HG03196 (cell line): ENCODE measurements around the gene CNN3.

ENCODE experiments used
- ATAC-seq: cut with Tn5 transposase; IDR thresholded peaks from one replicate; pipeline ENCODE4 v1.9.1; 2021; ENCODE audit not compliant: unreplicated experiment

CNN3 gene

DNA sequence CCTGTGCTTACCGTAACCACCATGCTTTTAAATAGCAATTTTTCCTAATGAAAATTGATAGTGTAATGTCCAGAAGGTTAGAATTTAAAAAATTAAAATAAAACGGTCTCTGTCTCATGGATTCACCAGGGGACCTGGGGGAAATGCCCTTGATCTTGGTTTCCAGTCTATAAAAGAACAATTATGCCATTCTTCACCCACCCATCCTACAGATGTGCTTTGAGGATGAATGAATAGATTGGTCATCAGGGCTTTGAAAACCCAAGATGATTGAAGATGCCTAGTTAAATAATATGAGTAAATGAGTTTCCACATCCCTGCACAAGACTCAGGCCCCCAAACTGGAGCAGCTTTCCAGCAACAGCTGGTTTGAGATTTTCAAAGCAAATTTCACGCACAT, 38.7 kb downstream of the CNN3 start:
- ATAC-seq: no peak

GRCh38 chr1:94887603-94888171, 39.2 kb downstream of the CNN3 start:
- ATAC-seq: no peak

DNA sequence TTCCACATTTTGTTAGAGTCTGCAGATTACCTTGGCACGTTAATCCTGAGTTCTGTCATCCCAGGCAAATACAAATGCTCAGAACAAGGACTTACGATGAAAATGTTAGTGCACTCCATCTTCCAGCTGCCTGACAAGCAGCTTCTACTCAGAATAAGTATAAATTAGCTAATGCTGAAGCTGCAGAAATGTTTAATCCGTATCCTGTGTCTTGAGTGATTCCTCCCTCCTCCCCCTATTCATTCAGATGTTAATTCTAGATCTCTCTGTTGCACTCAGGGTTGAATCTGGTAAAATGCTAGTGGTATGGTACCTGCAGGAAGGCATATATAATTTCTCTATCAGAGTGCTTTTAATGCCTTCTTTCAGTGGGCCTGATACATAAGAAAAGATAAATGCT, 39.8 kb downstream of the CNN3 start:
- ATAC-seq: no peak

DNA sequence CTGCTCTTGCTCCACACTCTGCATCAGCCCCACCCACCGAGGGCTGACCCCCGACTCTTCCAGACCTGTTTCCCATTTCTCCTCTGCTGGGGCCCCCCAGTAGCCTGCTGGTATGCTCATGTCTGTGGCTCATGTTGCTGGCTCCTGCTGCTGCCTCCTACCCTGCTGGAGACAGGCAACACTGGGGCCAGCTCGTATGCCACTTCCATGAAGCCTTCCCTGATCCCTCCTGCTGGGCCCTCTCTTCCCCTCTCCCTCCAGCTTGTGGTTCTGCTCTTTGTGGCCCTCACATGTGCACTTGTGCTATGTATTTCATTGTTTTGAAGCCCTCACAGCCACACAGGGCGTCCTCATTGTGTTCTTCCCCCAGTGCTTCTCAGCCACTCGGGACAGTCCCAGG, 40.5 kb downstream of the CNN3 start:
- ATAC-seq: no peak

DNA sequence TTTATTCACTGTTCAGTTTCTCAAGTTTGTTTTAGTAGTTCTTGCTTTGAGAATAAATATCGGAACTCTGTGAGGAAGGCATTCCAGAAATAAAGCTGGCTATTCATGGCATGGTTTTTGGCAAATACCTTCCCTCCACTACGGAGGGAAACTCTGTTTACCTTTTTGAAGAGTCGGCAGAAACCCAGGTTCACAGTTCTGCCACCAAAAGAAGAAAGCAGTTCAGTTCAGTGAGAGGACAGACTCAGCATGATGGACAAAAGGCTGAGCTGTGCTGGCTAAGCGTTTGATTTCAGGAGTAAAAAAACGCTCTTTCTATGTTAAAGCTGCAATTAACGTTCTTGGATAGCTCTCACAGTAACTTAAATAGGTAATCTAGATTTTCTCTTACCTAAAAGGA, 42.4 kb downstream of the CNN3 start:
- ATAC-seq: no peak

DNA sequence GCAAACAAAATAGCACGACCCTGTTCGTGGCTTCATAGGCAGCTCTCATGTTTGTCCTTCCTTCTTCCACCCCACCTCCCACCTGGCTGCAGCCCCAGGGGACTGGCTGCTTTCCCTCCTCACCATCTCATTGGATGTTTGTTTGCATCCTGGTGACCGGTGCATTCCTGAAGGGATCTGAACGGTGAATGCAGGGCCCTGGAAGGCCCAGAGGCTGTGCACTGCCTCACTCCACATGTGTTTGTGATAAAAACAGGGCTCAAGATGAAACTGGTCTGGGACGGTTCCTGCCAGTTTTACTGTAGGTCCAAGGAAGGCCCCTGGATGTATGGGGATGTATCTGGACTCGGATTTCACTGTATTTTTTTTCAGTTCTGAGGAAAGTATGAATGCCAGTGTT, 42.8 kb downstream of the CNN3 start:
- no peak for ATAC-seq

- no peak for ATAC-seq
Observed at GRCh38 chr1:94883691-94884090, 43.2 kb downstream of the CNN3 start.

DNA sequence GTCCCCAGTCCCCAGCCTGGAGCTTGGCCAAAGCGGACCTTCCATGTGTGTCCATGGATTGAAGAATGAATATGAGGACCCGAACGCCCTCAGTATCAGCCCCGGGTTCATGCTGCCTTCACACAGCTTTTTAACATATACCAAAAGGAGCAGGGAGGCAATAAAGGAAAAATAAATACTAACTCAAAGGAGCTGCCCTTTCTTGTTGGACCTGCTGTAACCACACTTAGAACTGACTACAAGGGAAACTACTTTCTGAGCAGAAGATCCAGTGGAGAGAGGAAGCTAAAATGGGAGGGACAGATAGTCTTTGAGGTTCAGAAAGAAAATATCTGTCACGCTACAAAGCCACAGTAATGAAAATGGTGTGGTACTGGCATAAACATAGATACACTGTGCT, 48.6 kb downstream of the CNN3 start:
- no peak for ATAC-seq

GRCh38 chr1:94876362-94876761, 50.5 kb downstream of the CNN3 start:
- no peak for ATAC-seq

GRCh38 chr1:94875794-94876193, 51.1 kb downstream of the CNN3 start:
- ATAC-seq: no peak

- no peak for ATAC-seq
Observed at GRCh38 chr1:94874423-94874822, 52.5 kb downstream of the CNN3 start.

- ATAC-seq: no peak
Observed at GRCh38 chr1:94873520-94874351, 53.2 kb downstream of the CNN3 start.

GRCh38 chr1:94872771-94873495, 54.0 kb downstream of the CNN3 start:
- no peak for ATAC-seq

DNA sequence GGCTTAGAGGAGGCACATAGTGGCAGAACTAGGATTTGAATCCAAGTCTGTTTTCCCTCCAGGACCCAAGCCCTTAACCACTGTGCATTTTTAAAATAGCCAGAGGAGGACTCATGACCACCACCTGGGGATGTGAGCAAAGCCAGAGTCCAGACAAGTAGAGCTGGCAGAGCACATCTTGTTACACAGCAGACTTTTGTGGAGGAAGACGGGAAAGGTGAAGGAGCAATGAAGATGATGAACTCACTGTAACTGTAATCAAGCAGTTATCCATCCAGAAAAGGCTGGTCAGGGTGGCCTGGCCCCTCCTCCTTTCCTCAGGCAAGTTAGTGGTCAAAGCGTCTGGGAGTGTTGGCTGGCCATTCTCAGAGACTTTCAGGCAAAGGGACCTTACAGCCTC, 55.9 kb downstream of the CNN3 start:
- ATAC-seq: no peak

DNA sequence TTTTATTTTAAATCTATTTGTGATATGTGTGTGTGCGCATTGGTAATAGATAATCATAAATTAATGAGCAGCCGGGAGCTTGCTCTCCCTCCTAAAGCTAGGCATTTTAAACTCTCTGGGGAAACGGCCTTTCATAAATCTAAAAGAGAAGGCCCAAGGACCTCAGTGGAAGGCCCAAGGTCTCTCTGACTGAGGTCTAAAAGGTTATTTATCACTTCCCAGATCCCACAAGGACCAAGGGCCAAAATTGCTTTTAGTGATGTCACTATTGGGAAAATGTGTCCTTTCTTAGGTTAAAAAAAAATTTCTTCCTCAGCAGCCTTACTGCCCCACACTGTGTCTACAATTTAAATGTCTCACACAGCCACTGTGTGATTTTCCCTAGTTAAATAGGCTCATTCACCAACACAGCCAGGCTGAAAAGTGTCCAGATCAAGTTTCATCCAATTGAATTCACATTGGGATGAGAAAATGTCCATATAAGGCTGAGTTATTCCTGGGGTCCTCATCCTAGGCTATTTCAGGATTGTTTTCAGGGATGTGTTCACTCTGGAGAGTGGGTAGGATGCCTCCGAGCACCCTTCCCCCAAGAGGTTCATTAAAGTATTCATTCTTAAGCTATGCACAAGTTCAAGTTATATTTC, 60.6 kb downstream of the CNN3 start:
- no peak for ATAC-seq

- ATAC-seq: no peak
Observed at GRCh38 chr1:94865360-94865759, 61.5 kb downstream of the CNN3 start.

DNA sequence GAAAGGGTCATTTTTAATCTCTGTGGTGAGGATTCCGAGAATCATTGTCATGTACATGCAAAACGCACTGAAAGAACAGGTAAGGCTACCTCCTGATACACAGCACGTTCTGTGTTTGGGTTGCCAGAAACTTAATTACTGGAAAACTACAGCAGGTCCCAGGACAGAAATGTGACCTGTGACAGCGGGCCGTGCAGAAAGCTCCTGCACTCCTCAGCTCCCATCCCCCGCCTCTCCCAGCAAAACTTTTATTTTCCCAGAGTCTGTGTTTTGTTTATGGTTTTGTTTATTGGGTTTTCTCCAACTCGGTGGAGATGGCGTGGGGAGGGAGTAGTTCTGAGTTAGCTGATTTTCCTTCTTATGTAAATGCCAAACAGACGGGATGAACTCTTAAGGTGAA, 62.1 kb downstream of the CNN3 start:
- ATAC-seq: no peak

- ATAC-seq: no peak
Observed at GRCh38 chr1:94863919-94864318, 63.0 kb downstream of the CNN3 start.

DNA sequence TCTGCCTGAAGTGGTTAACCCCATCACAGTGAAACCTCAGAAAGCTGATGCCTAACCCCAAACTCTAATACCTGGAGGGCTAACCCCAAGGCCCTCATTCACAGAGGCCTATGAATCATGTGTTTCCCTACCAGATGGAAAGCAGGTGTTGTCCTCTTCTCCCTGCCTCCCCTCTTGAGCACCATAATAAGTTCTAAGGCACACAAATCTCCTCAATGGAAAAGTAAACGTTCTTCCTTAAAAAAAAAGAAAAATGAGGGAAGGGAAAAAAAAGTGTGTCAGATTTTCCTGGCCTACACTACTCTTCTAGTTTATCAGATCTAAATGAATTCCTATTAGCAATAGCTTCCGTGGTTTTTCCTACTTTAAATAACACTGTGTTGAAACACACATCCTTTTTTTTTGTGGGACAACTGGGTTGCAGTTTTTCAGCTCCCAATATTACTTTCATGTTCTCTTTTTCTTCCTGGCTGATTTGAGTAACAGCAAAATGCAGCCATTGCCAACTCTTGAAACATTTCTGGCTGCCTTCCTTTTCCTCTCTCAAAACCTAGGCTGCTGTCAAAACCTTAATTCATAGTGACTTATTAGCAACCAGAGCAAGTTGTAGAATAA, 63.5 kb downstream of the CNN3 start:
- ATAC-seq: no peak

DNA sequence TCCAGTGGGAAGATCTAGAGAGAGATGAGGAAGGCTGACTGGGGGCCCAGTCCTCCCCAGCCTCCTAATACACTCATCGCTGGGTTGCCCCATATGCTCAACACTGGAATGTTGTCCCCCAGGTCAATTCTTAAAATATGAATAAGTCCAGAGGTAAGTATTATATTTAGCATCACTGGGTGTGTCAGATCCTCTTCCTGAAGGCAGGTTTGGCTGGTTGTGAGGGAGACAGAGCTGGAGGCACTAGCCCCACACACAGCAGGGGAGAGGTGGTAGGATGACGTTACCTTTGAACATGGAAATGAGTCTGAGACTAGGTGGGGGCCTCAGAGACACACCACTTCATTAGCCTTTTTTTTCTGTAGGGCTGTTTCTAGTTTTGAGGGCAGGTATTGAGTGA, 64.2 kb downstream of the CNN3 start:
- no peak for ATAC-seq

- ATAC-seq: no peak
Observed at GRCh38 chr1:94859174-94859573, 67.7 kb downstream of the CNN3 start.
